Endothelial cell of hepatic sinusoid (primary cell): ENCODE results near the gene POP7.

Experiments used
- in situ Hi-C: cut with HindIII; loops from 2 replicates; pipeline ENCODE4 v1.10.0; 2017; ENCODE audit warnings: low sequenced_read_pairs

The POP7 gene

GRCh38 chr7:100678291-100678984 lies 27.5 kb upstream of the POP7 start:
- in situ Hi-C loops: no loop called here

- in situ Hi-C loops: no loop called here
Observed at GRCh38 chr7:100679129-100679926, 26.6 kb upstream of the POP7 start.

GRCh38 chr7:100679927-100680575 lies 25.9 kb upstream of the POP7 start:
- in situ Hi-C loops: no loop called here

GRCh38 chr7:100680576-100681271 lies 25.2 kb upstream of the POP7 start:
- in situ Hi-C loops: no loop called here

GRCh38 chr7:100681491-100682227 lies 24.3 kb upstream of the POP7 start:
- in situ Hi-C loops: no loop called here

GRCh38 chr7:100682228-100682741 lies 23.6 kb upstream of the POP7 start:
- in situ Hi-C loops: no loop called here

GRCh38 chr7:100682991-100683658 lies 22.8 kb upstream of the POP7 start:
- in situ Hi-C loops: no loop called here

- in situ Hi-C loops: no loop called here
Observed at GRCh38 chr7:100683659-100684533, 22.0 kb upstream of the POP7 start.

GRCh38 chr7:100684534-100685042 lies 21.3 kb upstream of the POP7 start:
- in situ Hi-C loops: no loop called here

- in situ Hi-C loops: no loop called here
Observed at GRCh38 chr7:100685049-100685605, 20.8 kb upstream of the POP7 start.

GRCh38 chr7:100685631-100686145 lies 20.2 kb upstream of the POP7 start:
- in situ Hi-C loops: no loop called here

- in situ Hi-C loops: no loop called here
Observed at GRCh38 chr7:100686201-100686821, 19.6 kb upstream of the POP7 start.

- in situ Hi-C loops: no loop called here
Observed at GRCh38 chr7:100686822-100687211, 19.1 kb upstream of the POP7 start.

- in situ Hi-C loops: no loop called here
Observed at GRCh38 chr7:100687261-100687660, 18.7 kb upstream of the POP7 start.

- in situ Hi-C loops: no loop called here
Observed at GRCh38 chr7:100687751-100688300, 18.1 kb upstream of the POP7 start.

GRCh38 chr7:100688326-100688860 lies 17.5 kb upstream of the POP7 start:
- in situ Hi-C loops: no loop called here
